Cerebellar cortex (tissue), 1 donor: ENCODE measurements around the gene EVL.
A peak's percentile ranks its signal among the peaks of the same experiment; 100 is the strongest.

ENCODE experiments used
- DNase-seq: peaks from one replicate; pipeline ENCODE4 v3.0.0-alpha.2; 2015; ENCODE audit warnings: low spot score

EVL gene

GRCh38 chr14:100110816-100111215, 45.6 kb downstream of the EVL start:
- no peak for DNase-seq

GRCh38 chr14:100111931-100112704, 46.9 kb downstream of the EVL start:
- no peak for DNase-seq

- peak; percentile 14 for DNase-seq
Observed at GRCh38 chr14:100114109-100114765, 49.0 kb downstream of the EVL start.

- DNase-seq = no peak
Observed at GRCh38 chr14:100115236-100115635, 50.0 kb downstream of the EVL start.

GRCh38 chr14:100115726-100116125, 50.5 kb downstream of the EVL start:
- DNase-seq = no peak

GRCh38 chr14:100116134-100116533, 50.9 kb downstream of the EVL start:
- peak; percentile 97 for DNase-seq

- no peak for DNase-seq
Observed at GRCh38 chr14:100117026-100117425, 51.8 kb downstream of the EVL start.

- peak; percentile 43 for DNase-seq
Observed at GRCh38 chr14:100117633-100118395, 52.6 kb downstream of the EVL start.

GRCh38 chr14:100118396-100119011, 53.3 kb downstream of the EVL start:
- DNase-seq = peak; percentile 33

- DNase-seq = no peak
Observed at GRCh38 chr14:100119251-100119650, 54.0 kb downstream of the EVL start.

- peak; percentile 68 for DNase-seq
Observed at GRCh38 chr14:100120522-100121269, 55.5 kb downstream of the EVL start.

- peak; percentile 55 for DNase-seq
Observed at GRCh38 chr14:100121643-100122480, 56.6 kb downstream of the EVL start.

- DNase-seq = no peak
Observed at GRCh38 chr14:100122481-100123223, 57.4 kb downstream of the EVL start.

GRCh38 chr14:100123618-100124017, 58.4 kb downstream of the EVL start:
- DNase-seq = no peak

GRCh38 chr14:100124551-100125088, 59.4 kb downstream of the EVL start:
- DNase-seq = no peak

- no peak for DNase-seq
Observed at GRCh38 chr14:100126401-100126800, 61.2 kb downstream of the EVL start.

GRCh38 chr14:100127853-100128455, 62.7 kb downstream of the EVL start:
- no peak for DNase-seq

- no peak for DNase-seq
Observed at GRCh38 chr14:100128688-100129087, 63.5 kb downstream of the EVL start.

- peak; percentile 70 for DNase-seq
Observed at GRCh38 chr14:100129161-100129589, 64.0 kb downstream of the EVL start.
